CD14-positive monocyte (primary cell): Measurements from ENCODE around the gene NELFE. TPM values are rescaled to one million over a fixed set of nuclear protein-coding genes. Genes with fewer than 3 reads are reported as not detected.
"Not testable (repeated sequence)": the region's sequence is repeated elsewhere in the genome, so short reads cannot be mapped to it uniquely, and the experiment has no call there.

Source experiments
- DNase-seq, 3 donors: peaks; one replicate each; pipeline ENCODE4 v3.0.0-alpha.2; 2011 to 2022
- H2AFZ ChIP-seq: 2 replicates; pipeline ENCODE4 v1.6.0; 2012; ENCODE audit warnings: mild to moderate bottlenecking, low read depth, low read length, inconsistent platforms; ENCODE audit not compliant: insufficient read depth, poor library complexity, severe bottlenecking
- H3K27ac ChIP-seq, 2 donors: 1 replicate in 1 of 2; 2 replicates in 1 of 2; pipeline ENCODE4 v1.5.1; 2012 to 2013; ENCODE audit warnings: low read length in 2 of 2, control low read depth in 1 of 2, inconsistent platforms in 1 of 2, low read depth in 1 of 2, mild to moderate bottlenecking in 1 of 2
- H3K27me3 ChIP-seq, 2 donors: one replicate each; pipeline versions ENCODE4 v1.6.0 to v1.6.1; 2011 to 2013; ENCODE audit warnings: low read length in 2 of 2; ENCODE audit not compliant: control insufficient read depth in 2 of 2, insufficient read depth in 2 of 2
- H3K36me3 ChIP-seq, 2 donors: replicated peaks in 1 of 2; 1 replicate in 1 of 2; 2 replicates in 1 of 2; pipeline versions ENCODE4 v1.5.1 to v1.6.1; 2012 to 2013; ENCODE audit warnings: low read length in 2 of 2, control low read depth in 1 of 2, inconsistent platforms in 1 of 2, mild to moderate bottlenecking in 1 of 2; ENCODE audit not compliant: insufficient read depth in 2 of 2, control insufficient read depth in 1 of 2
- H3K4me1 ChIP-seq, 2 donors: 1 replicate in 1 of 2; 2 replicates in 1 of 2; pipeline versions ENCODE4 v1.5.1 to v1.6.1; 2012 to 2013; ENCODE audit warnings: low read length in 2 of 2, control low read depth in 1 of 2, inconsistent platforms in 1 of 2, mild to moderate bottlenecking in 1 of 2, moderate library complexity in 1 of 2; ENCODE audit not compliant: insufficient read depth in 2 of 2, control insufficient read depth in 1 of 2
- H3K4me2 ChIP-seq: replicated peaks from 2 replicates; pipeline ENCODE3; 2012; ENCODE audit warnings: low read length, moderate library complexity, mild to moderate bottlenecking; ENCODE audit not compliant: poor library complexity, severe bottlenecking; ENCODE audit errors: extremely low read depth
- H3K4me3 ChIP-seq, 3 experiments: fragments of 200-600 bp in 1 of 3; sonication (generic) in 1 of 3; replicated peaks in 1 of 3; 1 replicate in 2 of 3; 2 replicates in 1 of 3; pipeline ENCODE4 v1.5.1; 2011 to 2013; ENCODE audit warnings: low read length in 3 of 3, mild to moderate bottlenecking in 3 of 3, control low read depth in 2 of 3, low read depth in 2 of 3, inconsistent platforms in 1 of 3, moderate library complexity in 1 of 3
- H3K79me2 ChIP-seq: 2 replicates; pipeline ENCODE4 v1.6.0; 2012; ENCODE audit warnings: mild to moderate bottlenecking, control low read depth, inconsistent platforms, low read length, moderate library complexity; ENCODE audit not compliant: insufficient read depth
- H3K9ac ChIP-seq: 2 replicates; pipeline ENCODE4 v1.6.0; 2017; ENCODE audit warnings: low read length, mild to moderate bottlenecking; ENCODE audit not compliant: insufficient read depth, poor library complexity, severe bottlenecking
- H3K9me3 ChIP-seq, 2 donors: replicated peaks in 1 of 2; 1 replicate in 1 of 2; 2 replicates in 1 of 2; pipeline versions ENCODE4 v1.5.1 to v1.6.1; 2012 to 2013; ENCODE audit warnings: low read length in 2 of 2, control low read depth in 1 of 2; ENCODE audit not compliant: control insufficient read depth in 1 of 2, insufficient read depth in 1 of 2
- H4K20me1 ChIP-seq: 2 replicates; pipeline ENCODE4 v1.6.0; 2012; ENCODE audit warnings: mild to moderate bottlenecking, low read length, control low read depth, moderate library complexity; ENCODE audit not compliant: insufficient read depth
- H3K27ac Mint-ChIP-seq, 7 donors: one replicate each; pipeline ENCODE4 v1.8.0; 2020; ENCODE audit warnings: mild to moderate bottlenecking in 7 of 7, mixed read lengths in 7 of 7, moderate library complexity in 6 of 7, inconsistent platforms in 2 of 7
- H3K27me3 Mint-ChIP-seq, 3 donors: one replicate each; pipeline ENCODE4 v1.8.0; 2021 to 2022; ENCODE audit warnings: low read depth in 3 of 3, mild to moderate bottlenecking in 3 of 3, mixed read lengths in 3 of 3, moderate library complexity in 3 of 3, inconsistent platforms in 1 of 3
- H3K36me3 Mint-ChIP-seq, 2 donors: one replicate each; pipeline ENCODE4 v1.8.0; 2020; ENCODE audit warnings: mixed read lengths in 2 of 2, inconsistent platforms in 1 of 2, mild to moderate bottlenecking in 1 of 2
- H3K4me1 Mint-ChIP-seq: one replicate; pipeline ENCODE4 v1.8.0; 2020; ENCODE audit warnings: mild to moderate bottlenecking, mixed read lengths
- H3K4me3 Mint-ChIP-seq, 2 donors: one replicate each; pipeline ENCODE4 v1.8.0; 2020; ENCODE audit warnings: mild to moderate bottlenecking in 2 of 2, mixed read lengths in 2 of 2, moderate library complexity in 1 of 2
- H3K9me3 Mint-ChIP-seq, 7 donors: one replicate each; pipeline ENCODE4 v1.8.0; 2020 to 2022; ENCODE audit warnings: mixed read lengths in 7 of 7, mild to moderate bottlenecking in 6 of 7, moderate library complexity in 6 of 7, inconsistent platforms in 2 of 7
- WGBS: methylation state at CpG from one replicate; pipeline ENCODE4 v1.1.5; 2013; ENCODE audit warnings: missing lambda C conversion rate; ENCODE audit not compliant: insufficient coverage; 5-methylcytosine and 5-hydroxymethylcytosine counted together
- intact Hi-C, 2 donors: fragments of 100-400 bp; cut with micrococcal nuclease; formaldehyde crosslinking; loops; one replicate each; pipeline versions ENCODE4 v1.15.0 to v1.15.1; 2023
- polyA plus RNA-seq, 3 donors: library from polyadenylated mRNA; depleted of rRNA in 1 of 3; unstranded in 2 of 3; stranded (reverse) in 1 of 3; fragments of 300-500 nt in 2 of 3; fragments of >200 nt in 1 of 3; fragmentation: Illumina TruSeq in 2 of 3; gene quantifications; 1 replicate in 2 of 3; 2 replicates in 1 of 3; pipeline ENCODE4 v1.2.3, GENCODE V29; 2012 to 2021
- TF ChIP-seq, protein P1 (sequence below): fragments of 200-600 bp; IDR thresholded peaks from one replicate; pipeline ENCODE4 v1.8.0; 2022; ENCODE audit warnings: antibody characterized with exemption, mild to moderate bottlenecking

Gene NELFE
- polyA plus RNA-seq, 3 donors = 48.8 to 74.4 (median 61.4) TPM

- Histone ChIP-seq H3K4me1 (peaks cover 15 to 17% of the 10 kb centered on the region in 2 donors), H3K9ac (no peak overlapping the region), H3K4me3 (no peak overlapping the region), H3K9me3 (no peaks in the 10 kb centered on the region), H4K20me1 (no peaks in the 10 kb centered on the region), H3K4me2 (peak overlapping the region; percentile 14), H3K27me3 (no peaks in the 10 kb centered on the region), H2AFZ (no peak overlapping the region), H3K36me3 (no peaks in the 10 kb centered on the region), H3K27ac (no peak overlapping the region), H3K79me2 (no peaks in the 10 kb centered on the region)
- TF ChIP-seq, protein P1, sequence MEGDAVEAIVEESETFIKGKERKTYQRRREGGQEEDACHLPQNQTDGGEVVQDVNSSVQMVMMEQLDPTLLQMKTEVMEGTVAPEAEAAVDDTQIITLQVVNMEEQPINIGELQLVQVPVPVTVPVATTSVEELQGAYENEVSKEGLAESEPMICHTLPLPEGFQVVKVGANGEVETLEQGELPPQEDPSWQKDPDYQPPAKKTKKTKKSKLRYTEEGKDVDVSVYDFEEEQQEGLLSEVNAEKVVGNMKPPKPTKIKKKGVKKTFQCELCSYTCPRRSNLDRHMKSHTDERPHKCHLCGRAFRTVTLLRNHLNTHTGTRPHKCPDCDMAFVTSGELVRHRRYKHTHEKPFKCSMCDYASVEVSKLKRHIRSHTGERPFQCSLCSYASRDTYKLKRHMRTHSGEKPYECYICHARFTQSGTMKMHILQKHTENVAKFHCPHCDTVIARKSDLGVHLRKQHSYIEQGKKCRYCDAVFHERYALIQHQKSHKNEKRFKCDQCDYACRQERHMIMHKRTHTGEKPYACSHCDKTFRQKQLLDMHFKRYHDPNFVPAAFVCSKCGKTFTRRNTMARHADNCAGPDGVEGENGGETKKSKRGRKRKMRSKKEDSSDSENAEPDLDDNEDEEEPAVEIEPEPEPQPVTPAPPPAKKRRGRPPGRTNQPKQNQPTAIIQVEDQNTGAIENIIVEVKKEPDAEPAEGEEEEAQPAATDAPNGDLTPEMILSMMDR = no peak
- intact Hi-C loops = loop anchor here in 1 of 2 donors (5.0 kb wide), 1 partner anchor 35 kb away; no protein-coding TSS in a partner anchor
- whole genome bisulfite sequencing = 17% methylated on average over 4 of the region's 7 CpGs
- H3K27ac Mint-ChIP-seq = no peak overlapping the region
- H3K4me1 Mint-ChIP-seq = peaks cover 24% of the 10 kb centered on the region
- peaks cover 0 to 3% of the 10 kb centered on the region in 2 donors for H3K36me3 Mint-ChIP-seq
- H3K27me3 Mint-ChIP-seq = peaks cover 8 to 29% (median 15%) of the 10 kb centered on the region in 3 donors
- peak overlapping the region in 1 of 2 donors; percentile 67 for H3K4me3 Mint-ChIP-seq
- DNase-seq = no peak
- H3K9me3 Mint-ChIP-seq = peaks cover 0 to 2% (median 0%) of the 10 kb centered on the region in 7 donors
Measured at GRCh38 chr6:31907158-31907813, 51.5 kb downstream of the NELFE start.

DNA sequence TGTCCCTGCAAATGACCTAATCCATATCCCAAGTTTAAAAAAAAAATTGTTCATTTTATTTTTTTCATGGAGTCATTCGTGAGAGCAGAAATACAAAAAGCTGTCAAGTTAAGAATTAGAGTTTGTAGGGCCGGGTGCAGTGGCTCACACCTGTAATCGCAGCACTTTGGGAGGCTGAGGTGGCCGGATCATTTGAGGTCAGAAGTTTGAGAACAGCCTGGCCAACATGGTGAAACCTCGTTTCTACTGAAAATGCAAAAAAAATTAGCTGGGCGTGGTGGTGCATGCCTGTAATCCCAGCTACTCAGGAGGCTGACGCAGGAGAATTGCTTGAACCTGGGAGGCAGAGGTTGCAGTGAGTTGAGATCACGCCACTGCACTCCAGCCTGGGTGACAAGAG is 52.0 kb downstream of the NELFE start:
- Mint-ChIP-seq H3K27me3 (peaks cover 8 to 29% (median 15%) of the 10 kb centered on the region in 3 donors), H3K4me1 (peaks cover 25% of the 10 kb centered on the region)
- not testable (repeated sequence) for H3K27me3 ChIP-seq, H3K27ac Mint-ChIP-seq, H3K27ac ChIP-seq, H3K4me3 Mint-ChIP-seq, H3K79me2 ChIP-seq, H2AFZ ChIP-seq, H3K4me3 ChIP-seq, H3K9me3 ChIP-seq, H3K4me2 ChIP-seq, DNase-seq, H4K20me1 ChIP-seq, H3K36me3 Mint-ChIP-seq, H3K36me3 ChIP-seq, H3K9ac ChIP-seq, H3K9me3 Mint-ChIP-seq
- intact Hi-C loops = loop anchor here in 1 of 2 donors (5.0 kb wide), 1 partner anchor 36 kb away; no protein-coding TSS in a partner anchor
- 85% methylated on average over 7 of the region's 8 CpGs for WGBS
- H3K4me1 ChIP-seq = peaks cover 16 to 19% of the 10 kb centered on the region in 2 donors
